ENCODE measurements around the gene CRYL1.

DNA sequence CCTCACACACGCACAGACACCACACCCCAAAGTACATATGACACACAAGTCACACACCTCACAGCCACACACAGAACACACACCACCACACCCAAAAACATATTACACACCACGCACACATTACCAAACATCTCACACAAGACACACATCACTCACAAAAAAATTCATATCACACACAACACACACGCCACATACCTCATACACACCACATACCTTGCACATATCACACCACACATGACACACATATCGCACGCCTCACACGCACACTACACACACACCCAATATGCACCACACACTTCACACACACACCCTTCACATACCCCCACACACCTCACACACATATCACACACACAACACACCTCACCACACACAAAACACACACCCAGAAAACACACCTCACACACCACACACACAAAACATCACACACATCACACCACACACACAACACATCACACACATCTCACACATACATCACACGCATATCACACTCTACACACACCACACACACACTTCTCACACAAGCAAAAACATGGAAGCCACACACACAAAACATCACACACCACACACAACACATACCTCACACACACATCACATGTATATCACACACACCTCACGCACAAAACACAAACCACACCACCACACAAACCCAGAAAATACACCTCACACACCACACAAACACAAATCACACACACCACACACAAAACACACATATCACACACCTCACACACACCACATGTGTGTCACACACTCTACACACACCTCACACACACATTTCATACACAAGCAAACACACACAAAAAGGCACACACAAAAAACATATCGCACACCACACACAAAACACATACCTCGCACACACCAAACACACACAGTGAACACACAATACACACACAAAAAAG, 132.1 kb downstream of the CRYL1 start:
- TF ChIP-seq, protein P1, sequence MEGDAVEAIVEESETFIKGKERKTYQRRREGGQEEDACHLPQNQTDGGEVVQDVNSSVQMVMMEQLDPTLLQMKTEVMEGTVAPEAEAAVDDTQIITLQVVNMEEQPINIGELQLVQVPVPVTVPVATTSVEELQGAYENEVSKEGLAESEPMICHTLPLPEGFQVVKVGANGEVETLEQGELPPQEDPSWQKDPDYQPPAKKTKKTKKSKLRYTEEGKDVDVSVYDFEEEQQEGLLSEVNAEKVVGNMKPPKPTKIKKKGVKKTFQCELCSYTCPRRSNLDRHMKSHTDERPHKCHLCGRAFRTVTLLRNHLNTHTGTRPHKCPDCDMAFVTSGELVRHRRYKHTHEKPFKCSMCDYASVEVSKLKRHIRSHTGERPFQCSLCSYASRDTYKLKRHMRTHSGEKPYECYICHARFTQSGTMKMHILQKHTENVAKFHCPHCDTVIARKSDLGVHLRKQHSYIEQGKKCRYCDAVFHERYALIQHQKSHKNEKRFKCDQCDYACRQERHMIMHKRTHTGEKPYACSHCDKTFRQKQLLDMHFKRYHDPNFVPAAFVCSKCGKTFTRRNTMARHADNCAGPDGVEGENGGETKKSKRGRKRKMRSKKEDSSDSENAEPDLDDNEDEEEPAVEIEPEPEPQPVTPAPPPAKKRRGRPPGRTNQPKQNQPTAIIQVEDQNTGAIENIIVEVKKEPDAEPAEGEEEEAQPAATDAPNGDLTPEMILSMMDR (IDR thresholded peaks at IDR 0.05) = no peak
- no peak for TF ChIP-seq EZH2 (IDR thresholded peaks at IDR 0.05)

All from neural progenitor cell (in vitro differentiated cells).